ENCODE measurements around the gene GNRHR.
"Not testable (repeated sequence)": the region's sequence is repeated elsewhere in the genome, so short reads cannot be mapped to it uniquely, and the experiment has no call there.

Gene GNRHR

DNA sequence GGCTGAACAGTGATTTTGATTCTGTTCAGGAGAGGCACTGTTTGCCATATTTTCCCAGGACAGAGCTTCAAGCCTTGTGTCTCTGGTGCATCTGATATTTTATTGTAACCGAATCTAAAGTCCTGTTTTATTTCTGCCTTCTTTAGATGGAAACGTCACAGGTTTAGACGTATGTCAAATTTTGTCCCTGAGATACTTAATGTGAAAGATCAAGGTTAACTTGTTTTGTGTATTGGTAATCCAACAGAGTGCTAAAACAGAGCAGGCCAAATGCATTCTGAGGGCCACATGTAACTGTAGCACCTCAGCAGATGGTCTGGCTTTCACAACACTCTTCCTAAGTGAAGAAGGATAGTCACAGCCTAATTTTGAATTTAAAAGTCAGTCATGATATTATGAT is at the start of gene GNRHR:
Gene GNRHR (minus strand): TSS at position 101 of the 400 bp plus-strand sequence. CDS start 53 bp downstream, at position 48.
- no peak for DNase-seq

DNA sequence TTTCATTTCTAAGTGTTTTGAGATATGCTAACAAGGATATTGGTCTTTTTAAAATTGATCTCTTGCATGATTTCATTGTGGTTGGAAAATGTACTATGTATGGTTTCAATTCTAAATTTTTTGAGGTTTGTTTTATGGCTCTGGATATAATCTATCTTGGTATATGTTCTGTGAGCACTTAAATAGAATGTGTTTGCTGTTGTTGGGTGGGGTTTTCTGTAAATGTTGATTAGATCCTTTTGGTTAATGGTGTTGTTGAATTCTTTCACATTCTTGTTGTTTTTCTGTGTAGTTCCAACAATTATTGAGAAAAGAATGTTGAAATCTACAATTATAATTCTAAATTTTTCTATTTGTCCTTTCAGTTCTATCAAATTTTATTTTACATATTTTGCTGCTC is 42.6 kb upstream of the GNRHR start:
- DNase-seq = no peak

- DNase-seq = no peak
These were observed 36.5 kb upstream of the GNRHR start for GRCh38 chr4:67790721-67791120.

GRCh38 chr4:67787311-67787710 is 33.1 kb upstream of the GNRHR start:
- DNase-seq = no peak

- DNase-seq = no peak
These were observed 31.3 kb upstream of the GNRHR start for GRCh38 chr4:67785528-67785927.

DNA sequence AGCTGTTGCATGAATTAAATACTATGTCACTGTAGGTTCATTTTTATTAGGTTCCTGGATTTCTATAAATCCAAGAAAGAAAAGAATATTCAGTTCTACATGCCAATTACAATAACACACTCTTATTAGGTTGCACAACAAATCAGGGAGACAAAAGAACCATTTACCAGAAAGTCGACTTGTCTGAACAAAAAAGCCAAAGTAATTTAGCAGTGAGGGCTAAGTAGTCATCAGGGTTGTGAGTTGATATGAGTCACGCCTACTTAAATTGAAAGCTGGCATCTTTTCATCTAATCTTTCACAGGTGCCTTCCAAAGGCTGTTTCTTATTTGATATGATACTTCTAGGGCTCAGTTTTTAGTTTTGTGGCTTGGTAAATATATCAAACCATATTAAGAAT is 25.4 kb upstream of the GNRHR start:
- DNase-seq = no peak

GRCh38 chr4:67776746-67777145 is 22.6 kb upstream of the GNRHR start:
- DNase-seq = no peak

GRCh38 chr4:67770422-67770821 is 16.2 kb upstream of the GNRHR start:
- no peak for DNase-seq

- DNase-seq = no peak
These were observed 11.7 kb upstream of the GNRHR start for GRCh38 chr4:67765928-67766327.

DNA sequence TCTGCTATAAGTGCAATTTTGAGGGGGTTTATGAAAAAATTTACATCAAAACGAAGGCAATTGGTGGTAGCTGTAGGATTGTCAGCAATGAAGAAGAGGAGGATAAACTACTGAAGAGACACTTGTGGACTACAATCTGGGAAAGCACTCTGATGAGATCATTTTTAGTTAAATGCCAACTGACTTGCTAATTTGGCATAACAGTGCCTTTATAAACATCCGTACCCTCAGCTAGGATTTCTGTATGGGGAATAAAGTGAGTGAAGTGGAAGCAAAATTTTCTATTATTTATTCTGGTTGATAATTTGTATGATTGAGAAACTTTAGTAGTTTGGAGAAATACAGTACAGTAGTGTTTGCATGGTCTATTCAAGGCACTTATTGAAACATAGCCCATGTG is 11.2 kb upstream of the GNRHR start:
- DNase-seq = no peak

GRCh38 chr4:67764183-67764582 is 10.0 kb upstream of the GNRHR start:
- no peak for DNase-seq

DNA sequence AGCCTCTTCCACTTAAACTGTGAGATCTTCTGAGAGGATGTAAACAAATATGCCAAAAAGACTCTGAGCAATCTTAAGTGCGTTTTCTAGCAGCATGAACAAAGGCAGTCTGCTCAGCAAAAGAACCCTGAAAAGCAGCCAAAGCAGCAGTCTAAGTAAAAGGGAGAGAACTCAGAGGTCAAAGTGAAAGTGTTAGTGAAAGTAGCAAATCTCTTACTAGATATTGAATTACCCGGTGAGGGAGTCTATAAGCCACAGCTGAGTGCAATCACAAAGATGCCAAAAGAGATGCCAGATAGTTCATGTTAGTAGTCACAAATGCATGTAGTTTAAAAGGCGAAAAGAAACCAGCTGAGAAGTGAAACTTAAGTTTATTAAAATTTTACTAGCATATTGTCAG is 7.9 kb upstream of the GNRHR start:
- no peak for DNase-seq

DNA sequence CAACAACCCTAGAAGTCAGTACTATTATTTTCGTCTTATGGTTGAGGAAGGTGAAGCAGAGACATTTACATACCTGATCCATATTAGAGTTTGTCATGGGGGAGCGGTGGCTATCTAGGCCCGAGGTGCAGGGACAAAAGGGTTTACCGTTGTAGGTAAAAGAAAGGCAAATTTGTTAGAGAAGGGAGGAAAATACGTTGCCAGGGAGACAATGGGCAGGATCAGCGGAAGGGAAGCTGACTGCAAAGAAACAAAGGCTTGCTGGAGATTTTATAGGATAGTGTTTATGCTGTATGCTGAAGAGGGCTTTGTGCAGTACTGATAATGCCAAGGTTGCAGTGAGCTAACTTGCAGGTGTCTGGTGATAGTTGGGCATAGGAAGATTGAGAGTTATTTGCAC is 2.8 kb upstream of the GNRHR start:
- DNase-seq = not testable (repeated sequence)

DNA sequence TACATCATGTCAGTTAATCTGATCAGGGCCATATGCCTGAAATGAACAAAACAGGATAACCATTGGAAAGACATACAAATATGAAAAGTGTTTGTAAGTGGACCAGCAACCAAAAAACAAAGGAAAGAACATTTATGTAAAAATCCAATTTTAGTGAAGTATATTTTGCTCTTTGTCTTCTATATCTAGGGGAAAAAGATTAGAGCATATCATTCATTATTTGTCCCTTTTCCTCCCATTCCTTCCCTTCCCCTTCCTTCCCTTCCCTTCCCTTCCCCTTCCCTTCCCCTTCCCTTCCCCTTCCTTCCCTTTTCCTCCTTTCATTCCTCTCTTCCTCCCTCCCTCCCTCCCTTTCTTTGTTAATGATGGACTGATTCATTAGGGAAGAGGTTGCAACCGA is 1.8 kb upstream of the GNRHR start:
- no peak for DNase-seq

DNA sequence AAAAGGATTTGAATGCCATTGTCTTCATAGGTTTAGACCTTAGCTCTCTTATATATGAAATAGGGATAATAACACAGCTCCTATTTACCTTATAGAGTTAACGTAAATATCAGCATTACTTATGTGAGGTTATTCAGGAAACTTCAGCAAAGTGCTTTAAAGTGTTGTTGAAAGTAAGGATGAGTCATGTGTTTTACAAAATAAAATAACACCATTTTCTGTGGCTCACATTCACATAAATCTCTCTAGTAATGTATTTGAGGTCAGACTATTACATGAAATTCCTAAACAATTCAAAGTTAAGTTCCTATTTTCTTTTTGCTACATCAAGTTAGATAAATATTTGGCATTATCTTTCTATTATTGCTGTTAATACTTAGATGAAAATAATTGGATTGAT is 2.9 kb downstream of the GNRHR start:
- DNase-seq = no peak

DNA sequence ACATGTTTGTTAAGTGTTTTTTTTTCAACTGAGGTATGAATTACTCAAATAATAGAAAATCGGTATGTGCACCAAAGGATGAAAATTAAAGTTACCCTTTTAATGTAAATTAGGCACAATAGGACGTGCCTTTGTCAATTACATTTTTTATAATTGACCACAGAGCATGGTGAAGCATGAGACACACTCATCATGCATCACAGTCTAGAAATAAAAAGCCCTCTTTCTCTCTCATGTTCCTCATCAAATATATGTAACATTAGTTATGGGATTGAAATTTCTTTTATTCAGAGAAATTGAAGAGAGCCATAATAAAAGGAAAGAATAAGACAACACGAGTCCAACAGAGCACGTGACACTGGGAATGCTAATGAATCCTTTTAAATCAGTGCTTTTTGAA is 3.5 kb downstream of the GNRHR start:
- no peak for DNase-seq

DNA sequence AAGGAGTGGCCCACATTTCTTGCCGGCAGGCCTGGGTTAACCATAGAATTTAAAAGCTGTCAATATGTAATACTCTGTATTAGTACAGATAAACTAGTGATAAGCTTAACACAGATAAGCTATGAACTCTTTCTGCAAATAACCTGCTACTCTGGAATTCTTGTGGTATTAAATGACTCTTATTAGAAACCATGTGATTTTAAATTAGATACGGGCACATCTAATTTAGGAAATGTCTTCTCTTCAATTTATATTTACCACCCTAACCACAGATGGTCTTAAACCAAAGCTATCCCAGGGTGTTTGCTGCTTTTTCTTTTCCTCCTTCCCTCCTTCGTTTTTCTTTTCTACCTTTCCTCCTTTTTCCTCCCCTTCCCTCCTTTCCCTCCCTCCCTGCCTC is 4.9 kb downstream of the GNRHR start:
- no peak for DNase-seq

- no peak for DNase-seq
These were observed 7.2 kb downstream of the GNRHR start for GRCh38 chr4:67746797-67747495.

DNA sequence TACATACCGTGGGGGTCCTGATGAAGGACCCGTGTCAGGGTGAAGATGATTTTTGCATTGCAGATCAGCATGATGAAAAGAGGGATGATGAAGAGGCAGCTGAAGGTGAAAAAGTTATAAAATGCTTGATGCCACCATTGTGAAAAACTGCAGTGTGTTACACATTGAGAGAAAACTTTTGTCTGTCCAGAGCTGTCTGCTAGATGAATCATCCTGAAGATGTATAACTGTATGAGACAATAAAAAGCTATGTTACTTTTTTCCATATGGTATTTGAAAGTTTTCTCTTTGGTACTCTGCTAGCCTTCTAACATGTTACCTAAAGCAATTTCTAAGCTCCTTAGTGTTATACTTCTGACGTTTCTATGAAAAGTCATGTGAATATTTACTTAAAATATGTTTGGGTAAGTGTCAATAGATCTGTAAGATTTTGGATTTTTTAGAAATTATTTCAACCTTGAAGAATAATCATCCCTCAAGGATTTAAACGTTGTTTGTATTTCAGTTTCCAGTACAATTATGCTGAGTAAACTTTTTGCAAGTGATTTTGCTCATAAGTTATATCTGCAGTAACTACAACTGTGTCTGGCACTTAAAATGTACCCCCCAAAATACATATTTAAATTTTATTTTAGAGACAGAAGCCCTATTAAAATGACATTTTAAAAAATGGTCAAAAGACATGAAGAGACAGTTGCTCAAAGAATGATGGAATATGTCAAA is 9.5 kb downstream of the GNRHR start:
- DNase-seq = no peak

- DNase-seq = no peak
These were observed 11.0 kb downstream of the GNRHR start for GRCh38 chr4:67743194-67743593.

GRCh38 chr4:67736262-67736661 is 17.9 kb downstream of the GNRHR start:
- no peak for DNase-seq

GRCh38 chr4:67735325-67735724 is 18.9 kb downstream of the GNRHR start:
- no peak for DNase-seq

GRCh38 chr4:67730511-67730910 is 23.7 kb downstream of the GNRHR start:
- not testable (repeated sequence) for DNase-seq

DNA sequence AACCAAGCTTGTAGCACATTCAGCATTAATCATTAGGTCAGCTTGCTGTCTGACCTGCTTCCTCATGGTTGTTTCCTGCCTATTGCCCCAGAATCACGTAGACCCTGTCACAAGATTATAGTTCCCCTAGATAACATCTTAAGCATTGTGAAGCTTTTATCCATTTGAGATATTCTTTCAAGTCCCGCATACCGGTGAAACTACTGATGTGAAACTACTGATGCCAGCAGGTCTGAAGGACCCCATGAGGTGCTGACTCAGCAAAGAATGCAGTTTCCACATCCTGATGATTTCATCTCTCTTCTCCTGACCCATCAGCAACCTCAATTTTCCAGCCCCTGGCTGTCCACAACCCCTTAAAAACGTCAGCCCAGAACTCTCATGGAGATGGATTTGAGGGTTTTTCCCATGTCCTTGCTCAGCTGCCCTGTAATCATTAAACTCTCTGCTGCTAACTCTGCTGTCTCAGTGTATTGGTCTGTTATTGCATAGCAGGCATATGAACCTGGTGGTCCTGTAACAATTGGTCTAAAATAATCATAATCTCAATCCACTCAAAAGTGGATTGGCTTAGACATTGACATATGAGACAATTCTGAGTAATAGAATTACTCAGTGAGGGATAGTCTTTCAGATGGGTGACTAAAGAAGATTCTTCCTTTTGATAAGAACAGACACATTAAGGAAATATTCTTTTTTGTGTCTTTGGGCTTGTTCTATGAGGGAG is 26.9 kb downstream of the GNRHR start:
- DNase-seq = no peak

All from cortex of kidney (tissue), 1 donor.